CD14-positive monocyte (primary cell): ENCODE results near the gene IFT20. TPM values are rescaled to one million over a fixed set of nuclear protein-coding genes. Genes with fewer than 3 reads are reported as not detected.
A peak's percentile ranks its signal among the peaks of the same experiment; 100 is the strongest.

Experiments
- DNase-seq, 3 donors: peaks; one replicate each; pipeline ENCODE4 v3.0.0-alpha.2; 2011 to 2022
- H2AFZ ChIP-seq: 2 replicates; pipeline ENCODE4 v1.6.0; 2012; ENCODE audit warnings: mild to moderate bottlenecking, low read depth, low read length, inconsistent platforms; ENCODE audit not compliant: insufficient read depth, poor library complexity, severe bottlenecking
- H3K27ac ChIP-seq, 2 donors: 1 replicate in 1 of 2; 2 replicates in 1 of 2; pipeline ENCODE4 v1.5.1; 2012 to 2013; ENCODE audit warnings: low read length in 2 of 2, control low read depth in 1 of 2, inconsistent platforms in 1 of 2, low read depth in 1 of 2, mild to moderate bottlenecking in 1 of 2
- H3K27me3 ChIP-seq, 2 donors: one replicate each; pipeline versions ENCODE4 v1.6.0 to v1.6.1; 2011 to 2013; ENCODE audit warnings: low read length in 2 of 2; ENCODE audit not compliant: control insufficient read depth in 2 of 2, insufficient read depth in 2 of 2
- H3K36me3 ChIP-seq, 2 donors: replicated peaks in 1 of 2; 1 replicate in 1 of 2; 2 replicates in 1 of 2; pipeline versions ENCODE4 v1.5.1 to v1.6.1; 2012 to 2013; ENCODE audit warnings: low read length in 2 of 2, control low read depth in 1 of 2, inconsistent platforms in 1 of 2, mild to moderate bottlenecking in 1 of 2; ENCODE audit not compliant: insufficient read depth in 2 of 2, control insufficient read depth in 1 of 2
- H3K4me1 ChIP-seq, 2 donors: 1 replicate in 1 of 2; 2 replicates in 1 of 2; pipeline versions ENCODE4 v1.5.1 to v1.6.1; 2012 to 2013; ENCODE audit warnings: low read length in 2 of 2, control low read depth in 1 of 2, inconsistent platforms in 1 of 2, mild to moderate bottlenecking in 1 of 2, moderate library complexity in 1 of 2; ENCODE audit not compliant: insufficient read depth in 2 of 2, control insufficient read depth in 1 of 2
- H3K4me2 ChIP-seq: replicated peaks from 2 replicates; pipeline ENCODE3; 2012; ENCODE audit warnings: low read length, moderate library complexity, mild to moderate bottlenecking; ENCODE audit not compliant: poor library complexity, severe bottlenecking; ENCODE audit errors: extremely low read depth
- H3K4me3 ChIP-seq, 3 experiments: fragments of 200-600 bp in 1 of 3; sonication (generic) in 1 of 3; replicated peaks in 1 of 3; 1 replicate in 2 of 3; 2 replicates in 1 of 3; pipeline ENCODE4 v1.5.1; 2011 to 2013; ENCODE audit warnings: low read length in 3 of 3, mild to moderate bottlenecking in 3 of 3, control low read depth in 2 of 3, low read depth in 2 of 3, inconsistent platforms in 1 of 3, moderate library complexity in 1 of 3
- H3K79me2 ChIP-seq: 2 replicates; pipeline ENCODE4 v1.6.0; 2012; ENCODE audit warnings: mild to moderate bottlenecking, control low read depth, inconsistent platforms, low read length, moderate library complexity; ENCODE audit not compliant: insufficient read depth
- H3K9ac ChIP-seq: 2 replicates; pipeline ENCODE4 v1.6.0; 2017; ENCODE audit warnings: low read length, mild to moderate bottlenecking; ENCODE audit not compliant: insufficient read depth, poor library complexity, severe bottlenecking
- H3K9me3 ChIP-seq, 2 donors: replicated peaks in 1 of 2; 1 replicate in 1 of 2; 2 replicates in 1 of 2; pipeline versions ENCODE4 v1.5.1 to v1.6.1; 2012 to 2013; ENCODE audit warnings: low read length in 2 of 2, control low read depth in 1 of 2; ENCODE audit not compliant: control insufficient read depth in 1 of 2, insufficient read depth in 1 of 2
- H4K20me1 ChIP-seq: 2 replicates; pipeline ENCODE4 v1.6.0; 2012; ENCODE audit warnings: mild to moderate bottlenecking, low read length, control low read depth, moderate library complexity; ENCODE audit not compliant: insufficient read depth
- H3K27ac Mint-ChIP-seq, 7 donors: one replicate each; pipeline ENCODE4 v1.8.0; 2020; ENCODE audit warnings: mild to moderate bottlenecking in 7 of 7, mixed read lengths in 7 of 7, moderate library complexity in 6 of 7, inconsistent platforms in 2 of 7
- H3K27me3 Mint-ChIP-seq, 3 donors: one replicate each; pipeline ENCODE4 v1.8.0; 2021 to 2022; ENCODE audit warnings: low read depth in 3 of 3, mild to moderate bottlenecking in 3 of 3, mixed read lengths in 3 of 3, moderate library complexity in 3 of 3, inconsistent platforms in 1 of 3
- H3K36me3 Mint-ChIP-seq, 2 donors: one replicate each; pipeline ENCODE4 v1.8.0; 2020; ENCODE audit warnings: mixed read lengths in 2 of 2, inconsistent platforms in 1 of 2, mild to moderate bottlenecking in 1 of 2
- H3K4me1 Mint-ChIP-seq: one replicate; pipeline ENCODE4 v1.8.0; 2020; ENCODE audit warnings: mild to moderate bottlenecking, mixed read lengths
- H3K4me3 Mint-ChIP-seq, 2 donors: one replicate each; pipeline ENCODE4 v1.8.0; 2020; ENCODE audit warnings: mild to moderate bottlenecking in 2 of 2, mixed read lengths in 2 of 2, moderate library complexity in 1 of 2
- H3K9me3 Mint-ChIP-seq, 7 donors: one replicate each; pipeline ENCODE4 v1.8.0; 2020 to 2022; ENCODE audit warnings: mixed read lengths in 7 of 7, mild to moderate bottlenecking in 6 of 7, moderate library complexity in 6 of 7, inconsistent platforms in 2 of 7
- WGBS: methylation state at CpG from one replicate; pipeline ENCODE4 v1.1.5; 2013; ENCODE audit warnings: missing lambda C conversion rate; ENCODE audit not compliant: insufficient coverage; 5-methylcytosine and 5-hydroxymethylcytosine counted together
- intact Hi-C, 2 donors: fragments of 100-400 bp; cut with micrococcal nuclease; formaldehyde crosslinking; loops; one replicate each; pipeline versions ENCODE4 v1.15.0 to v1.15.1; 2023
- polyA plus RNA-seq, 3 donors: library from polyadenylated mRNA; depleted of rRNA in 1 of 3; unstranded in 2 of 3; stranded (reverse) in 1 of 3; fragments of 300-500 nt in 2 of 3; fragments of >200 nt in 1 of 3; fragmentation: Illumina TruSeq in 2 of 3; gene quantifications; 1 replicate in 2 of 3; 2 replicates in 1 of 3; pipeline ENCODE4 v1.2.3, GENCODE V29; 2012 to 2021
- TF ChIP-seq, protein P1 (sequence below): fragments of 200-600 bp; IDR thresholded peaks from one replicate; pipeline ENCODE4 v1.8.0; 2022; ENCODE audit warnings: antibody characterized with exemption, mild to moderate bottlenecking

The IFT20 gene
- polyA plus RNA-seq, 3 donors, result 61.1 to 79.1 (median 75.4) TPM

DNA sequence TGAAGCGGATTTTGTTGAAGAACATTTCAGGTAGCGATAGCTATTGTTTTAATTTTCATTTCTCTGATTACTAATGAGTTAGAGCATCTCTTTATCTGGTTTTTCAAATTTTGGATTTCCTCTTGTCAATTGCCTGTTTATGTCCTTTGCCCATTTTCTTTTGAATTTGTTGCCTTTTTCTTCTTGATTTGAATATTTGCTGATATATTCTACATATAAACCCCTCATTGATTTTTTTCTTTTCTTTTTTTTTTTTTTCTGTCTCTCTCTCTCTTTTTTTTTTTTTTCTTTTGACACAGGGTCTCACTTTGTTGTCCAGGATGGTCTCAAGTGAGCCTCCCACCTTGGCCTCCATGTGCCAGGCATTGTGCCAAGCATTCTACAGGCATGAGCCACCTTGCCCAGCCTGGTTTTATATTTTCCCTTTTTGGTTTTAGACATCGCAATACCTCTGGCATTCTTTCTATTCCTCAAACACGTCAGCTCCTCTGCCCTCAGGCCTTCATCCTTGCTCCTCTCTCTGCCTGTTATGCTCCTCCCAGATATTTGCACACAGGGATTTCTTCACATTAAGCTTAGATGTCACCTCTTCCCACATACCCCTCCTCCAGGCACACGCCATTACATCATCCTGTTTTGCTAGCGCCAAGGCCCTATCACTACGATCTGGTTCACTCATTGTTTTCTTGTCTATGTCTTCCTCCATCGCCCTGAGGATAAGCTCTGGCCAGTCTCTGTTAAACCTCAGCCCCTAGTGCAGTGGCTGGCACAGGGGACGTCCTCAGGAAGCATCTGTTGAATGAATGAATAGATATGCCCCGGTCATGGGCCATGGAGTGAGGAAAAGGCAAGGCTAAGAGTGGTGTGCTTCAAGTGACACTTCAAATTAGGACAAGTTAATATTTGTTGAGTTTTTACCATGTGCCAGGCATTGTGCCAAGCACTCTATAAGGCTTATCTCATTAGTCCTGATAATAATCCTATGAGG, 44.8 kb upstream of the IFT20 start:
- Histone ChIP-seq H3K9ac (no peak overlapping the region), H3K4me1 (peaks cover 14 to 25% of the 10 kb centered on the region in 2 donors), H3K4me3 (no peak overlapping the region), H2AFZ (no peak overlapping the region), H3K4me2 (no peak overlapping the region), H3K36me3 (no peaks in the 10 kb centered on the region), H4K20me1 (no peaks in the 10 kb centered on the region), H3K27me3 (peaks cover 12 to 22% of the 10 kb centered on the region in 2 donors), H3K79me2 (no peaks in the 10 kb centered on the region), H3K27ac (no peak overlapping the region), H3K9me3 (no peaks in the 10 kb centered on the region)
- DNase-seq, result no peak
- H3K4me3 Mint-ChIP-seq, result peak overlapping the region in 1 of 2 donors; percentile 14
- H3K27ac Mint-ChIP-seq, result no peak overlapping the region
- peaks cover 0 to 5% (median 0%) of the 10 kb centered on the region in 7 donors for H3K9me3 Mint-ChIP-seq
- peaks cover 4 to 16% of the 10 kb centered on the region in 2 donors for H3K36me3 Mint-ChIP-seq
- WGBS, result 51% methylated on average over 5 of the region's 10 CpGs
- peaks cover 29 to 55% (median 37%) of the 10 kb centered on the region in 3 donors for H3K27me3 Mint-ChIP-seq
- peaks cover 28% of the 10 kb centered on the region for H3K4me1 Mint-ChIP-seq
- TF ChIP-seq, protein P1, sequence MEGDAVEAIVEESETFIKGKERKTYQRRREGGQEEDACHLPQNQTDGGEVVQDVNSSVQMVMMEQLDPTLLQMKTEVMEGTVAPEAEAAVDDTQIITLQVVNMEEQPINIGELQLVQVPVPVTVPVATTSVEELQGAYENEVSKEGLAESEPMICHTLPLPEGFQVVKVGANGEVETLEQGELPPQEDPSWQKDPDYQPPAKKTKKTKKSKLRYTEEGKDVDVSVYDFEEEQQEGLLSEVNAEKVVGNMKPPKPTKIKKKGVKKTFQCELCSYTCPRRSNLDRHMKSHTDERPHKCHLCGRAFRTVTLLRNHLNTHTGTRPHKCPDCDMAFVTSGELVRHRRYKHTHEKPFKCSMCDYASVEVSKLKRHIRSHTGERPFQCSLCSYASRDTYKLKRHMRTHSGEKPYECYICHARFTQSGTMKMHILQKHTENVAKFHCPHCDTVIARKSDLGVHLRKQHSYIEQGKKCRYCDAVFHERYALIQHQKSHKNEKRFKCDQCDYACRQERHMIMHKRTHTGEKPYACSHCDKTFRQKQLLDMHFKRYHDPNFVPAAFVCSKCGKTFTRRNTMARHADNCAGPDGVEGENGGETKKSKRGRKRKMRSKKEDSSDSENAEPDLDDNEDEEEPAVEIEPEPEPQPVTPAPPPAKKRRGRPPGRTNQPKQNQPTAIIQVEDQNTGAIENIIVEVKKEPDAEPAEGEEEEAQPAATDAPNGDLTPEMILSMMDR, result no peak
- intact Hi-C loops, result no loop called here

DNA sequence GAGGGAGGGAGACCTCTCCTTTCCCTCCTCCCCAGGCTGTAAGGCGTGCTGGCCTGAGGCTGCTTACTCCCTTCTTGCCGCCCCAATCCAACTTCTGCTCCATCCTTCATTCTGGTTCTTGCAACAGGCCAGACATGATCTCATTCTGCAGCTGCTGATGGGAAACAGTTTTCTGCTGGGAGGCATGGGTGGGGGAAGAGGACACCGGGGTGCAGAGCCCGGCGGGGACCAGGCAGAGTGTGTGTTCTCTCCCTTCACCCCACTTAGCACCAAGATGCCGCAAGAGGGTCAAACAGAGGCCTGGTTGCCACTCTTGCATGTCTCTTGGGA, 37.6 kb upstream of the IFT20 start:
- H3K27ac ChIP-seq, result no peak overlapping the region
- H3K27me3 ChIP-seq, result peaks cover 13 to 20% of the 10 kb centered on the region in 2 donors
- H3K9me3 Mint-ChIP-seq, result peaks cover 0 to 5% (median 1%) of the 10 kb centered on the region in 7 donors
- peak overlapping the region; percentile 16 to 84 for H3K4me3 Mint-ChIP-seq
- H2AFZ ChIP-seq, result no peak overlapping the region
- peaks cover 23 to 34% of the 10 kb centered on the region in 2 donors for H3K4me1 ChIP-seq
- TF ChIP-seq, protein P1, result no peak
- no peak for DNase-seq
- peaks cover 22 to 47% (median 25%) of the 10 kb centered on the region in 3 donors for H3K27me3 Mint-ChIP-seq
- H3K4me2 ChIP-seq, result no peak overlapping the region
- H3K9ac ChIP-seq, result no peak overlapping the region
- H3K79me2 ChIP-seq, result no peaks in the 10 kb centered on the region
- no peak overlapping the region for H3K4me3 ChIP-seq
- no peak overlapping the region for H3K27ac Mint-ChIP-seq
- H3K36me3 Mint-ChIP-seq, result peaks cover 7 to 11% of the 10 kb centered on the region in 2 donors
- peaks cover 4% of the 10 kb centered on the region for H4K20me1 ChIP-seq
- H3K4me1 Mint-ChIP-seq, result peaks cover 27% of the 10 kb centered on the region
- intact Hi-C loops, result no loop called here
- peaks cover 2 to 7% of the 10 kb centered on the region in 2 donors for H3K9me3 ChIP-seq
- H3K36me3 ChIP-seq, result no peaks in the 10 kb centered on the region
- no CpG with 5 or more reads among the region's 6 CpGs for WGBS
